Ovary (tissue), 9 donors: ENCODE results near the gene MYO9A. TPM values are rescaled to one million over a fixed set of nuclear protein-coding genes. Genes with fewer than 3 reads are reported as not detected.

Experiments used
- DNase-seq, 5 donors: peaks; one replicate each; pipeline ENCODE4 v3.0.0-alpha.2; 2019 to 2020
- H3K27ac ChIP-seq, 2 donors: fragments of 200-600 bp; one replicate each; pipeline versions ENCODE4 v1.5.1 to v1.8.0; 2019 to 2022
- H3K27me3 ChIP-seq: fragments of 200-600 bp; one replicate; pipeline ENCODE4 v1.8.0; 2022
- H3K36me3 ChIP-seq: fragments of 200-600 bp; sonication (generic); one replicate; pipeline ENCODE4 v1.5.1; 2019
- H3K4me1 ChIP-seq: one replicate; pipeline ENCODE4 v1.8.1; 2013; ENCODE audit warnings: mild to moderate bottlenecking, moderate library complexity; ENCODE audit not compliant: insufficient read depth
- H3K4me3 ChIP-seq: fragments of 200-600 bp; sonication (generic); one replicate; pipeline ENCODE4 v1.5.1; 2017
- H3K9me3 ChIP-seq, 2 donors: fragments of 200-600 bp in 1 of 2; sonication (generic) in 1 of 2; one replicate each; pipeline versions ENCODE4 v1.5.1 to v1.8.1; 2013 to 2019; ENCODE audit warnings: mild to moderate bottlenecking in 1 of 2, moderate library complexity in 1 of 2
- CTCF ChIP-seq, 3 donors: fragments of 450-650 bp in 2 of 3; fragments of 200-600 bp in 1 of 3; IDR thresholded peaks; one replicate each; pipeline versions ENCODE4 v1.5.1 to v1.8.0; 2016 to 2022; ENCODE audit warnings: antibody characterized with exemption in 3 of 3, mild to moderate bottlenecking in 1 of 3
- EP300 ChIP-seq: sonication (generic); formaldehyde crosslinking; IDR thresholded peaks from one replicate; pipeline ENCODE4 v1.6.1; 2017; ENCODE audit warnings: antibody characterized with exemption
- POLR2A ChIP-seq: fragments of 450-650 bp; IDR thresholded peaks from one replicate; pipeline ENCODE4 v1.6.1; 2017; ENCODE audit warnings: antibody characterized with exemption, mild to moderate bottlenecking, moderate library complexity
- WGBS, 3 donors: extraction: QIAGEN DNeasy Blood & Tissue Kit in 1 of 3; methylation state at CpG; one replicate each; pipeline versions ENCODE4 v1.1.5 to v1.1.7; 2013 to 2017; 5-methylcytosine and 5-hydroxymethylcytosine counted together
- intact Hi-C, 4 donors: fragments of 100-400 bp; cut with DNase I; formaldehyde crosslinking; loops; one replicate each; pipeline versions ENCODE4 v1.11.0 to v1.15.1; 2022 to 2023
- polyA plus RNA-seq, 2 donors: library from polyadenylated mRNA; stranded (reverse); fragments of 200-250 nt in 1 of 2; fragments of 350-450 nt in 1 of 2; fragmentation: Illumina TruSeq in 1 of 2; extraction: RNeasy Lipid Tissue Mini Kit (QIAGEN cat#74804) in 1 of 2; gene quantifications; one replicate each; pipeline ENCODE4 v1.2.3, GENCODE V29; 2013 to 2014
- total RNA-seq, 7 donors: library from RNA; depleted of rRNA in 2 of 7; stranded (reverse); fragments of >200 nt in 2 of 7; fragmentation: NEBNext Ultra II Directional in 3 of 7; extraction: Animal tissue kit (Norgen Biotek cat#: 25700) in 3 of 7; gene quantifications; one replicate each; pipeline versions ENCODE4 v1.1.0 to v1.2.4, GENCODE V29; 2016 to 2023
- donor health status: DM: no; HTN: no; CAD: no; lungs with moderate emphysema.
- donor health status: DM: no; HTN: no; CAD: no.
- donor health status: Bipolar disorder and iron deficiency.
- donor health status: DM: yes; HTN: yes; CAD: no.
- donor health status: DM: no; HTN: no; CAD: no.
- donor health status: DM: yes; HTN: yes; CAD: no.

MYO9A gene
- total and polyA plus RNA-seq, 9 donors, result 8.1 to 71.6 (median 57.2) TPM

- intact Hi-C loops, result no loop called here
- Histone ChIP-seq H3K27me3 (no peaks in the 10 kb centered on the region), H3K4me1 (no peaks in the 10 kb centered on the region), H3K9me3 (no peaks in the 10 kb centered on the region), H3K4me3 (no peak overlapping the region), H3K36me3 (no peaks in the 10 kb centered on the region), H3K27ac (no peak overlapping the region)
- no peak for DNase-seq
- no peak for TF ChIP-seq POLR2A
- no peak for TF ChIP-seq CTCF (IDR thresholded peaks at IDR 0.05)
- no peak for TF ChIP-seq EP300
- 81 to 85% (median 84%) methylated on average over 3 of the region's 3 CpGs for whole genome bisulfite sequencing, 3 donors
These were observed 22.1 kb upstream of the MYO9A start for GRCh38 chr15:72140088-72140487.

- DNase-seq, result no peak
- H3K4me1 ChIP-seq, result no peaks in the 10 kb centered on the region
- no peaks in the 10 kb centered on the region for H3K9me3 ChIP-seq
- H3K27me3 ChIP-seq, result no peaks in the 10 kb centered on the region
- no peak overlapping the region for H3K27ac ChIP-seq
- no peaks in the 10 kb centered on the region for H3K36me3 ChIP-seq
- intact Hi-C loops, result no loop called here
- TF ChIP-seq EP300, result no peak
- TF ChIP-seq CTCF (IDR thresholded peaks at IDR 0.05), result no peak
- no peak for TF ChIP-seq POLR2A
- 96 to 99% (median 97%) methylated on average over 4 of the region's 4 CpGs for WGBS, 3 donors
- no peak overlapping the region for H3K4me3 ChIP-seq
These were observed 21.7 kb upstream of the MYO9A start for GRCh38 chr15:72139667-72140066.

GRCh38 chr15:72136170-72137051, 18.5 kb upstream of the MYO9A start:
- no peaks in the 10 kb centered on the region for H3K4me1 ChIP-seq
- intact Hi-C loops, result no loop called here

GRCh38 chr15:72135719-72136118, 17.8 kb upstream of the MYO9A start:
- intact Hi-C loops, result no loop called here
- no peak for DNase-seq
- Histone ChIP-seq H3K4me3 (no peak overlapping the region), H3K27ac (no peak overlapping the region), H3K27me3 (no peaks in the 10 kb centered on the region), H3K4me1 (no peaks in the 10 kb centered on the region), H3K36me3 (no peaks in the 10 kb centered on the region), H3K9me3 (no peaks in the 10 kb centered on the region)
- 74 to 75% (median 75%) methylated on average over 2 of the region's 2 CpGs for WGBS, 3 donors
- no peak for TF ChIP-seq POLR2A
- TF ChIP-seq EP300, result no peak
- TF ChIP-seq CTCF (IDR thresholded peaks at IDR 0.05), result no peak

More at GRCh38 chr15:72136170-72137051, 18.5 kb upstream of the MYO9A start:
- Histone ChIP-seq H3K27me3 (no peaks in the 10 kb centered on the region), H3K9me3 (no peaks in the 10 kb centered on the region), H3K36me3 (no peaks in the 10 kb centered on the region), H3K27ac (no peak overlapping the region), H3K4me3 (no peak overlapping the region)
- WGBS, 3 donors, result 75 to 81% (median 79%) methylated on average over 4 of the region's 4 CpGs
- no peak for DNase-seq
- TF ChIP-seq EP300 (no peak), POLR2A (no peak), CTCF (IDR thresholded peaks at IDR 0.05) (no peak)
